Stimulated activated CD8-positive, alpha-beta memory T cell treated with anti-CD3 and anti-CD28 coated beads, Interleukin-7, amount 100 ng/mL, for 48 hours (primary cell): ENCODE data around the gene LMNTD2.

Experiments
- DNase-seq, 2 donors: peaks; one replicate each; pipeline ENCODE4 v3.0.0-alpha.2; 2020; ENCODE audit warnings: low read depth in 1 of 2; ENCODE audit errors: extremely low read depth in 1 of 2

LMNTD2 gene

DNA sequence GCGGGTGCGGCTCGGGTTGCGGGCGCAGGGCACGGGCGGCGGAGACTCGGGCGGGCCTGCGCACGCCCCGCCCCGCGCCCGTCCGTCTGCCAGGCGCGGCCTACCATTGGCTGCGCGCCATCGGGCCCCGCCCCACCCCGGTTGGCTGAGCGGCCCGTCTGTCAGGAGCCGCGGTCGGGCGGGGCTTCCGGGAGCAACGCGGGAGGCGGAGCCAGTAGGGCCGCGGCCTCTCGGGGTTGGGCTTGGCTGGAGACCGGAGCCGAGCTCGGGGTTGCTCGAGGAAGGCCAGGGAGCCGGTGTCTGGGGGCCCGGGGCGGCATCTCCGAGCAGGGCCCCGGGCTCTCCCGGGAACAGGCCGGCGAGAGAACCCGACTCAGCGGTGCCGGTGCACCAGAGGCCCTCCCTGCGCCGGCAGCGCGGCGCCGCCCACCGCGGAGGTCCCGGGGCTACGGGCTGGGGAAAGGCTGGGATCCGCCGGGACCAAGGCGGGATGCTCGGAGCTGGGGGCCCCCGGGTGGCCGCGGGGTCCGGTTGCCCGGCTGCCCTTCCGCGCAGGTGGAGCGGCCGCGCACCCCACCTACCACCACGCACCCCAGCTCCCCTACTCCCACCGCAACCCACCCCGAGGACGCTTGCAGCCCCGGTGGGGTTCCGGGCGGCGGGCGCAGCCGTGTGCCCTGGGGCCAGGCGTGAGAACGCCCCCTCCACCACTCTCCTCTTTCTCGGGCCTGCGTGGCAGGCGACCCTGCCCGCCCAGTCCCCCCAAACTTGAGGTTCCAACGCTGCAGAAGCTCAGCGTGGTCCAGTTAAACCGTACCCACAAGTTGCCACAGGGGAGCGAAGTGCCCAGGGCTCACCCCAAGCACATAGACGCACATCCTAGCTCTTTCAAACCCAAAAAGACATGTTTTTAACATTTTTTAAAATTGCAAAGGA, 24.8 kb downstream of the LMNTD2 start, which contains the start of gene HRAS:
Gene HRAS (minus strand): TSS at position 58 of the 936 bp plus-strand sequence.
- DNase-seq, result peak; percentile 91 to 94

DNA sequence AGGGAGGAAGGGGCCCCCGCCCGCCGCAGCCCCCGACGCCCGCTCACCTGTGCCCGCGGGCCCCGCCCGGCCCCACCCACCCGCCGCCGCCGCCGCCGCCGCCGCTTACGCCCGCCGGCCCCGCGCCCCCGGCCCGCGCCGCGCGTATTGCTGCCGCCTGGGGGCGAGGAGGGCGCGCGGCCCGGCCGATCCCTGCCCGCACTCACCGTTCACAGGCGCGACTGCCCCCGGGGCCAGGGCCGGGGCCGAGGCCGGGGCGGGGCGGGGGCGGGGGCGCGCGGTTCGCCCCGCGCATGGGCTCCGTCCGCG, 25.4 kb downstream of the LMNTD2 start:
- DNase-seq, result no peak

DNA sequence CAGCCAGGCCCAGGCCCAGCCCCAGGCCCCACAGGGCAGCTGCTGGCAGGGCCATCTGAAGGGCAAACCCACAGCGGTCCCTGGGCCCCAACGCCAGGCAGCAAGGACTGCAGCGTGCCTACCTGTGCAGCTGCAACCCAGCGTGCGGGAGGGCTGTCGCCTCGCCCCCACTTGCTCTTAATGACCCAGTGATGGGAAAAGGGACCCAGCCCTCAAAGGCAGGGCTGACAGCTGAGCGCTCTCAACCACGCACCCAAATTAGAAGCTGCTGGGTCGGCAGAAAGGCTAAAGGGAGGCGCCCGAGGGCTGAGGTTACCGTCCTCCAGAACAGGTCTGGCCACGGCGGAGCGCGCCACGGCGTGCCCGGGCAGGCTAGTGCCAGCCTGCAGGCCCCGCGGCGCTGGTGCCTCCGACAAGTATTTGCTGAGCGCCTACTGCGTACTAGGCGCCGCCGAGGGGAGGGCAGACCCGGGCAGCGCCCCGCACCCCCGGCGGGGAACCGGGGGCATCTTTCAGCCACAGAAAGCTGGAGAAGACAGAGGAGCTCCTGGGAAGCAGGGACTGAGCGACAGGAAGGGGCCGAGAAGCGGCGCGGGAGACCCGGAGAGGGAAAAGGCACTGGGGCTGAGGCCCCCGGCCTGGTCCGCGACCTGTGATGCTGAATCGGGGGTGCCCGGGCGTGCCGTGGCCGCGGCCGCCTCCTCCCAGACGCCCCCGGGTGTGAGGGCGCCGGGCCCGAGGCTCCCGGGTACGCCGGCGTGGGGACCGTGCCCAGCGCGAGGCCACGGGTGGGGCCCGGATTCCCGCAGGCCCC, 25.9 kb downstream of the LMNTD2 start:
- no peak for DNase-seq

GRCh38 chr11:533586-534395, 26.7 kb downstream of the LMNTD2 start:
- DNase-seq, result no peak

DNA sequence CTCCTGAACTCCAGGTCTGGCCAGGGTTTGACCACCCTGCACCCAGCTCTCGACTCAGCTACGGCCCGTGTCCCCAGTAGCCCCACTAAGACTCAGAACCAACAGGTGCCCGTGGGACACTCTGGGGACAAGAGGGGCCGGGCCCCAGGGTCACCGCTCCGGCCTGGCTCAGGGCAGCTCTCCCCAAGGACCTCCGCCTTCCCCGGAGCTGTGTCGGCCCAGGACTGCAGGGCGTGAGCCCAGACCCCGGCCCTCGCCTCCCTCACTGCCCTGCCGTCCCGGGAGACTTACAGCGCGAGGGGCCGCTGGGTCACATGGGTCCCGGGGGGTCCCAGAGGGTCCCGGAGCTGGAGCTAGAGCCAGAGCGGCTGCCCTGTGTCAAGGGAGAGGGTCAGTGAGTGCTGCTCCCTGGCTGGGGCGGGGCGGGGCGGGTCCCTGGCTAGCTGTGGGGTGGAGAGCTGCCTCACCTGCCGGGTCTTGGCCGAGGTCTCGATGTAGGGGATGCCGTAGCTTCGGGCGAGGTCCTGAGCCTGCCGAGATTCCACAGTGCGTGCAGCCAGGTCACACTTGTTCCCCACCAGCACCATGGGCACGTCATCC, 27.5 kb downstream of the LMNTD2 start:
- no peak for DNase-seq

GRCh38 chr11:532527-532985, 28.0 kb downstream of the LMNTD2 start:
- DNase-seq, result no peak

DNA sequence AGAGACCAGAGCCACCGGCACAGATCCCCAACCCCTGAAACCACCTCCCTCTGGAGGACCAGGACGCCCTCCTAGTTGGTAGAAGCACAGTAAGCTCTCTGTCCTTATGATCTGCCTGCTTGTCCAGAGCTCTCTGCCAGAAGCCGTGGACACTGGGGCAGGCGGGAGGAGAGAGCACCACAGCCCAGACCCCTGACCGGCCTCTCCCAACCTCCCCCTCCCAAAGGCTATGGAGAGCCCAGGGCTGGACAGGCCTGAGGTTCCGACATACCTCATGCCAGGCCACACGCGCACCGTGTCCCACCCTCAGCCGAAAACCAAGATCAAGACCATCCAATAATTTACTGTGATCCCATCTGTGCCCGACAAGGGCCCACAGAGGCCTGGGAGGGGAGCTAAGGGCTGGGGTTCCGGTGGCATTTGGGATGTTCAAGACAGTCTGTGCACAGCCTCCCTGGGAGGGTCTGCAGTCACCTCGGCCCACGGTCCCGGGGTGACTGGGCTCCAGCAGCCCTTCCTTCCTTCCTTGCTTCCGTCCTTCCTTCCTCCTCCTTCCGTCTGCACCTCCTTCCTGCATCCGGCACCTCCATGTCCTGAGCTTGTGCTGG, 28.5 kb downstream of the LMNTD2 start:
- no peak for DNase-seq

GRCh38 chr11:530960-531831, 29.3 kb downstream of the LMNTD2 start:
- DNase-seq, result no peak

GRCh38 chr11:529728-530411, 30.7 kb downstream of the LMNTD2 start:
- no peak for DNase-seq

GRCh38 chr11:528815-529727, 31.5 kb downstream of the LMNTD2 start:
- DNase-seq, result no peak

DNA sequence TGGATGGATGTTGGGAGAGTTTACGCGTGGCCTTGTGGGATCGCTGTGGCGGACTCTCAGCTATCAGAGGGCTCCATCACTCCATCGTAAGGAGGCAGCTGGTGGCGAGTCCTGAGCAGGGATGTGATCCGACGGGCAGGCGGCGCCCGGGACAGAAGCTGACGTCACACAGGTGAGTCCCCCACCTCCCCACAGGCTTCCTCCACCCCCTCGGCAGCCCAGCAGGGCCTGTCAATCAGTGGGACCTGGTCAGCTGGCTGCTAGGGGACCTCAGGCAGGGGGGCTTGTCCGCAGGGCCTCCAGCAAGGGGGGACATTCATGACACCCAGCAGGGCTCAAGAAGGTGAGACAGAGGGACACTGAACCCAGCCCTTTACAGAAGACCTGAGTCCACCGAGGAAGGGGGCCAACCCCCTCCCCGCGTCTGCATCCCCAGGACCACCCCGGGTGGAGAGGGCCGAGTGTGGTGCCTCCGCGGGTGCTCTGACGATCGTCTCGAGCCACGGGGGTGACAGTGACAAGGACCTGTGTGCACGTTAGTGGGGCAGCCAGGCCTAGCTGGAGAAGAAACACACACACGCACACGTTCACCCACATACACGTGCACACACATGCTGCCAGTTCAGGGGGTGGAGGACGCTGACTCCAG, 32.2 kb downstream of the LMNTD2 start:
- DNase-seq, result no peak

DNA sequence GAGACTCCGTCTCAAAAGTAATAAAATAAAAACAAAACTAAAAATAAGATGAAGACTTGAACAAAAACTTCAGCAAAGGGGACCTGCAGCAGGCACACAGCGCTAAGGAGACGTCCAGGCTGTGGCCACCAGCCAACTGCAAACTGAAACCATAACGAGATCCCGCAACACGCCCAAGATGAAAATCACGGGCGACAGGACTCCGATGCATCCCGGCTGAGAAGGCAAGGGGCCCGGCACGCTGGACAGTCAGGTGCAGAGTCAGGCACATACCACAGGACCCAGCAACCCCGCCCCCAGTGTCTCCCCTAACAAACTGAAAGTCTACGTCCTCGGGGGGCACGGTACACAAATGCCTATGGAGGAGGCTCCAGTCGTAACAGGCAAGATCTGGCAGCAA, 34.3 kb downstream of the LMNTD2 start:
- no peak for DNase-seq

GRCh38 chr11:521177-521688, 39.3 kb downstream of the LMNTD2 start:
- DNase-seq, result no peak

GRCh38 chr11:520428-521176, 39.9 kb downstream of the LMNTD2 start:
- DNase-seq, result no peak

DNA sequence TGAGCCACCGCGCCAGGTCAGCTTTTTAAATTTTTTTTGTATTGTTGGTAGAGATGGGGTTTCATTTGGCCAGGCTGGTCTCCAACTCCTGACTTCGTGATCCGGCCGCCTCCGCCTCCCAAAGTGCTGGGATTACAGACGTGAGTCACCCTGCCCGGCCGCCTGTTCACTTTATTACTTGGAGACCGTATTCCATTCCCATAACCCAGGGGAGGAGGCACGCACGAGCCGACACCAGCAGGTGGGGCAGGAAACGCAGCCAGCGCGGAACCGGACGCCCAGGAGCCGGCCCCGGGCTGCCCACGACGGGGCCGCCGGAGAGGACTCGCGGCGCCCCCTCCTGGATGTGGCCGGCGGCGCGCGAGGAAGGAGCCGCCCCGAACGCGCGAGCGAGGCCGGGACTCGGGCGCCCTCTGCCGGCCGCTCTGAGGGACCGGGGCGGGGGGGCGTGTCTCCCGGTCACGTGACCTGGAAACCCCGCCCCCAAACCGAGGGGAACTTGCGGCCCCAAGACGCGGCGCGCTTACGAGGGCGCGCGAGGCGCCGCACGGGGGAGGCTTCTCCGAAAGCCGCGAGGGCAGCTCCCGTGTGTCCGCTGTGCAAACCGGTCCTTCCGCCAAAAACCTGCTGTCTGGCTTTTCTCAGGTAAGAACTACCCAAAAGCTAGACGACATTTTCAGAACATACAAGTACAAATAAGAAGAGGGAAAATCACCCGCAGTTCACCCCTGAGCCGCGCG, 41.9 kb downstream of the LMNTD2 start:
- peak; percentile 59 to 82 for DNase-seq
